Upper lobe of right lung (tissue), 1 donor: ENCODE results near the gene ZC3H7B. TPM values are rescaled to one million over a fixed set of nuclear protein-coding genes. Genes with fewer than 3 reads are reported as not detected.

Experiments
- ATAC-seq: fragments of 200-7000 bp; cut with Tn5 transposase; one replicate; pipeline ENCODE4 v1.9.1; 2020; ENCODE audit warnings: mild to moderate bottlenecking, moderate library complexity
- DNase-seq: peaks from one replicate; pipeline ENCODE4 v3.0.0-alpha.2; 2020
- H3K27ac ChIP-seq: fragments of 200-600 bp; one replicate; pipeline ENCODE4 v1.8.0; 2022
- H3K27me3 ChIP-seq: fragments of 200-600 bp; one replicate; pipeline ENCODE4 v1.8.0; 2022; ENCODE audit warnings: mild to moderate bottlenecking
- H3K36me3 ChIP-seq: fragments of 200-600 bp; one replicate; pipeline ENCODE4 v1.8.0; 2022
- H3K4me1 ChIP-seq: fragments of 200-600 bp; one replicate; pipeline ENCODE4 v1.8.0; 2022
- H3K4me3 ChIP-seq: fragments of 200-600 bp; one replicate; pipeline ENCODE4 v1.8.0; 2022; ENCODE audit warnings: mild to moderate bottlenecking
- H3K9me3 ChIP-seq: fragments of 200-600 bp; one replicate; pipeline ENCODE4 v1.8.0; 2022
- CTCF ChIP-seq: fragments of 200-600 bp; IDR thresholded peaks from one replicate; pipeline ENCODE4 v1.8.0; 2022; ENCODE audit warnings: antibody characterized with exemption
- intact Hi-C: fragments of 100-400 bp; cut with DNase I; formaldehyde crosslinking; loops from one replicate; pipeline ENCODE4 v1.11.0; 2022
- total RNA-seq: library from RNA; stranded (reverse); fragmentation: NEBNext Ultra II Directional; extraction: Animal tissue kit (Norgen Biotek cat#: 25700); gene quantifications from one replicate; pipeline ENCODE4 v1.2.1, GENCODE V29; 2021
- donor health status: DM: no; HTN: yes; CAD: no; lungs with severe emphysema.

Gene ZC3H7B
- total RNA-seq, 1 donor from 2014 or later = 70.3 TPM

- Histone ChIP-seq H3K4me1 (no peaks in the 10 kb centered on the region), H3K36me3 (peaks cover 79% of the 10 kb centered on the region)
- ATAC-seq = no peak
These were observed 25.8 kb downstream of the ZC3H7B start for GRCh38 chr22:41327124-41327523.

GRCh38 chr22:41330169-41330568 is 28.8 kb downstream of the ZC3H7B start:
- ATAC-seq = no peak
- no peak for TF ChIP-seq CTCF
- no peak for DNase-seq
- H3K27me3 ChIP-seq = no peaks in the 10 kb centered on the region
- H3K36me3 ChIP-seq = peaks cover 83% of the 10 kb centered on the region
- intact Hi-C loops = no loop called here
- H3K4me1 ChIP-seq = no peaks in the 10 kb centered on the region
- H3K4me3 ChIP-seq = no peak overlapping the region
- H3K27ac ChIP-seq = no peak overlapping the region
- H3K9me3 ChIP-seq = no peaks in the 10 kb centered on the region

More at GRCh38 chr22:41327124-41327523, 25.8 kb downstream of the ZC3H7B start:
- no peak for DNase-seq
- no peak for TF ChIP-seq CTCF
- Histone ChIP-seq H3K4me3 (no peak overlapping the region), H3K27ac (no peak overlapping the region), H3K9me3 (no peaks in the 10 kb centered on the region), H3K27me3 (no peaks in the 10 kb centered on the region)
- intact Hi-C loops = no loop called here

- no peak for TF ChIP-seq CTCF
- DNase-seq = no peak
- no peak for ATAC-seq
- Histone ChIP-seq H3K27ac (no peak overlapping the region), H3K4me1 (no peaks in the 10 kb centered on the region), H3K9me3 (no peaks in the 10 kb centered on the region), H3K36me3 (peaks cover 64% of the 10 kb centered on the region), H3K27me3 (no peaks in the 10 kb centered on the region), H3K4me3 (no peak overlapping the region)
- intact Hi-C loops = no loop called here
These were observed 31.1 kb downstream of the ZC3H7B start for GRCh38 chr22:41332217-41332939.

GRCh38 chr22:41333806-41334205 is 32.5 kb downstream of the ZC3H7B start:
- DNase-seq (no peak), ATAC-seq (no peak)
- Histone ChIP-seq H3K4me1 (no peaks in the 10 kb centered on the region), H3K4me3 (no peak overlapping the region), H3K27me3 (no peaks in the 10 kb centered on the region), H3K9me3 (no peaks in the 10 kb centered on the region), H3K36me3 (peaks cover 54% of the 10 kb centered on the region), H3K27ac (no peak overlapping the region)
- intact Hi-C loops = no loop called here
- TF ChIP-seq CTCF = no peak

- Histone ChIP-seq H3K4me3 (no peak overlapping the region), H3K27me3 (no peaks in the 10 kb centered on the region), H3K4me1 (no peaks in the 10 kb centered on the region), H3K27ac (no peak overlapping the region), H3K36me3 (peaks cover 54% of the 10 kb centered on the region), H3K9me3 (no peaks in the 10 kb centered on the region)
- intact Hi-C loops = no loop called here
- TF ChIP-seq CTCF = no peak
- ATAC-seq = no peak
- DNase-seq = no peak
These were observed 32.9 kb downstream of the ZC3H7B start for GRCh38 chr22:41334215-41334614.
